Mesendoderm (in vitro differentiated cells): ENCODE results near the gene GDPD4.

ENCODE experiments used
- DNase-seq: peaks from one replicate; pipeline ENCODE4 v3.0.0; 2013
- H2AK5ac ChIP-seq: 2 replicates; pipeline ENCODE4 v1.6.1; 2013; ENCODE audit warnings: low read length, inconsistent platforms
- H2BK120ac ChIP-seq: 2 replicates; pipeline ENCODE4 v1.6.1; 2013; ENCODE audit warnings: low read depth, mild to moderate bottlenecking, low read length, moderate library complexity, mixed read lengths
- H2BK15ac ChIP-seq: replicated peaks from 2 replicates; pipeline ENCODE4 v1.6.1; 2013; ENCODE audit warnings: low read depth, mild to moderate bottlenecking, moderate library complexity
- H2BK5ac ChIP-seq: 2 replicates; pipeline ENCODE4 v1.6.1; 2013; ENCODE audit warnings: low read length, inconsistent platforms
- H3K18ac ChIP-seq: 2 replicates; pipeline ENCODE4 v1.6.1; 2013; ENCODE audit warnings: mild to moderate bottlenecking, low read length, mixed read lengths
- H3K23ac ChIP-seq: one replicate; pipeline ENCODE4 v1.6.1; 2013; ENCODE audit warnings: low read length
- H3K27ac ChIP-seq: 2 replicates; pipeline ENCODE4 v1.5.1; 2013; ENCODE audit warnings: low read depth, mild to moderate bottlenecking, inconsistent platforms, low read length, moderate library complexity
- H3K27me3 ChIP-seq: 2 replicates; pipeline ENCODE4 v1.6.1; 2013; ENCODE audit warnings: low read length, control low read depth, mild to moderate bottlenecking, inconsistent platforms; ENCODE audit not compliant: insufficient read depth, poor library complexity
- H3K36me3 ChIP-seq: 2 replicates; pipeline ENCODE4 v1.6.1; 2013; ENCODE audit warnings: low read length, inconsistent platforms; ENCODE audit not compliant: control insufficient read depth, insufficient read depth
- H3K4ac ChIP-seq: one replicate; pipeline ENCODE4 v1.6.1; 2013; ENCODE audit warnings: low read depth, mild to moderate bottlenecking, low read length, moderate library complexity
- H3K4me1 ChIP-seq: 2 replicates; pipeline ENCODE4 v1.6.1; 2013; ENCODE audit warnings: low read depth, low read length, inconsistent platforms; ENCODE audit not compliant: control insufficient read depth
- H3K4me2 ChIP-seq: 2 replicates; pipeline ENCODE4 v1.6.1; 2013; ENCODE audit warnings: low read length
- H3K4me3 ChIP-seq: 2 replicates; pipeline ENCODE4 v1.5.1; 2013; ENCODE audit warnings: mild to moderate bottlenecking, low read length
- H3K56ac ChIP-seq: one replicate; pipeline ENCODE4 v1.6.1; 2013; ENCODE audit warnings: low read length
- H3K79me1 ChIP-seq: 2 replicates; pipeline ENCODE4 v1.6.1; 2013; ENCODE audit warnings: low read length, inconsistent platforms
- H3K79me2 ChIP-seq: 2 replicates; pipeline ENCODE4 v1.6.1; 2013; ENCODE audit warnings: mild to moderate bottlenecking, low read length; ENCODE audit not compliant: control insufficient read depth, insufficient read depth
- H3K9ac ChIP-seq: 2 replicates; pipeline ENCODE4 v1.6.1; 2013; ENCODE audit warnings: low read length, inconsistent platforms
- H4K5ac ChIP-seq: one replicate; pipeline ENCODE4 v1.6.1; 2013; ENCODE audit warnings: low read length
- H4K8ac ChIP-seq: one replicate; pipeline ENCODE4 v1.6.1; 2013; ENCODE audit warnings: low read depth, mild to moderate bottlenecking, control low read depth, low read length, moderate library complexity
- WGBS: extraction: QIAGEN DNeasy Blood & Tissue Kit; methylation state at CpG from one replicate; pipeline ENCODE4 v1.1.7; 2013; ENCODE audit warnings: low lambda C conversion rate, missing lambda C conversion rate; ENCODE audit not compliant: insufficient coverage; ENCODE audit errors: extremely low coverage; 5-methylcytosine and 5-hydroxymethylcytosine counted together

Gene GDPD4

GRCh38 chr11:77232242-77232641 is 69.2 kb downstream of the GDPD4 start:
- no peaks in the 10 kb centered on the region for H3K27me3 ChIP-seq
- H4K8ac ChIP-seq, result no peak overlapping the region
- no peak overlapping the region for H2BK120ac ChIP-seq
- no peaks in the 10 kb centered on the region for H3K36me3 ChIP-seq
- H3K23ac ChIP-seq, result no peak overlapping the region
- no peak overlapping the region for H2BK15ac ChIP-seq
- H3K4me3 ChIP-seq, result no peak overlapping the region
- no peaks in the 10 kb centered on the region for H3K4me1 ChIP-seq
- no peak overlapping the region for H3K4me2 ChIP-seq
- H3K79me2 ChIP-seq, result no peaks in the 10 kb centered on the region
- H3K56ac ChIP-seq, result no peak overlapping the region
- no peak overlapping the region for H3K4ac ChIP-seq
- no peak overlapping the region for H3K9ac ChIP-seq
- no peak overlapping the region for H2AK5ac ChIP-seq
- H4K5ac ChIP-seq, result no peak overlapping the region
- no peak overlapping the region for H3K18ac ChIP-seq
- H3K27ac ChIP-seq, result no peak overlapping the region
- H3K79me1 ChIP-seq, result no peaks in the 10 kb centered on the region
- no CpG with 5 or more reads among the region's 4 CpGs for WGBS
- DNase-seq, result no peak
- no peak overlapping the region for H2BK5ac ChIP-seq

GRCh38 chr11:77231800-77232199 is 69.7 kb downstream of the GDPD4 start:
- H3K4ac ChIP-seq, result no peak overlapping the region

GRCh38 chr11:77230878-77231605 is 70.4 kb downstream of the GDPD4 start:
- Histone ChIP-seq H3K36me3 (no peaks in the 10 kb centered on the region), H3K4me1 (no peaks in the 10 kb centered on the region), H3K4ac (no peak overlapping the region), H2BK15ac (no peak overlapping the region), H3K23ac (no peak overlapping the region), H2BK5ac (no peak overlapping the region), H3K4me2 (no peak overlapping the region), H3K56ac (no peak overlapping the region), H3K4me3 (no peak overlapping the region), H3K79me1 (no peaks in the 10 kb centered on the region), H4K5ac (no peak overlapping the region), H3K18ac (no peak overlapping the region), H3K27me3 (no peaks in the 10 kb centered on the region), H2BK120ac (no peak overlapping the region), H3K9ac (no peak overlapping the region), H2AK5ac (no peak overlapping the region), H3K79me2 (no peaks in the 10 kb centered on the region), H3K27ac (no peak overlapping the region), H4K8ac (no peak overlapping the region)
- no peak for DNase-seq
- no CpG with 5 or more reads among the region's 5 CpGs for WGBS

More at GRCh38 chr11:77231800-77232199, 69.7 kb downstream of the GDPD4 start:
- no peak overlapping the region for H2AK5ac ChIP-seq
- no peaks in the 10 kb centered on the region for H3K79me1 ChIP-seq
- no CpG with 5 or more reads among the region's 1 CpG for WGBS
- H3K56ac ChIP-seq, result no peak overlapping the region
- H3K79me2 ChIP-seq, result no peaks in the 10 kb centered on the region
- no peaks in the 10 kb centered on the region for H3K27me3 ChIP-seq
- H3K4me3 ChIP-seq, result no peak overlapping the region
- H3K27ac ChIP-seq, result no peak overlapping the region
- no peak for DNase-seq
- no peak overlapping the region for H3K18ac ChIP-seq
- H3K4me1 ChIP-seq, result no peaks in the 10 kb centered on the region
- no peaks in the 10 kb centered on the region for H3K36me3 ChIP-seq
- no peak overlapping the region for H2BK15ac ChIP-seq
- no peak overlapping the region for H3K23ac ChIP-seq
- no peak overlapping the region for H4K8ac ChIP-seq
- H3K9ac ChIP-seq, result no peak overlapping the region
- H3K4me2 ChIP-seq, result no peak overlapping the region
- no peak overlapping the region for H4K5ac ChIP-seq
- H2BK5ac ChIP-seq, result no peak overlapping the region
- H2BK120ac ChIP-seq, result no peak overlapping the region

GRCh38 chr11:77223797-77224196 is 77.7 kb downstream of the GDPD4 start:
- Histone ChIP-seq H3K18ac (no peak overlapping the region), H3K9ac (no peak overlapping the region), H2BK15ac (no peak overlapping the region), H4K8ac (no peak overlapping the region), H3K79me1 (no peaks in the 10 kb centered on the region), H3K4me1 (no peaks in the 10 kb centered on the region), H2BK120ac (no peak overlapping the region), H3K27ac (no peak overlapping the region), H3K56ac (no peak overlapping the region), H3K4me3 (no peak overlapping the region), H2AK5ac (no peak overlapping the region), H3K36me3 (no peaks in the 10 kb centered on the region), H4K5ac (no peak overlapping the region), H3K4me2 (no peak overlapping the region), H2BK5ac (no peak overlapping the region), H3K27me3 (no peaks in the 10 kb centered on the region), H3K4ac (no peak overlapping the region), H3K79me2 (no peaks in the 10 kb centered on the region), H3K23ac (no peak overlapping the region)
- no peak for DNase-seq
- WGBS, result no CpG with 5 or more reads among the region's 9 CpGs

- Histone ChIP-seq H2BK15ac (no peak overlapping the region), H3K4me3 (no peak overlapping the region), H3K56ac (no peak overlapping the region), H3K79me2 (no peaks in the 10 kb centered on the region), H3K27ac (no peak overlapping the region), H4K5ac (no peak overlapping the region), H3K27me3 (no peaks in the 10 kb centered on the region), H2AK5ac (no peak overlapping the region), H2BK5ac (no peak overlapping the region), H3K23ac (no peak overlapping the region), H2BK120ac (no peak overlapping the region), H3K4ac (no peak overlapping the region), H3K18ac (no peak overlapping the region), H3K36me3 (no peaks in the 10 kb centered on the region), H3K4me1 (no peaks in the 10 kb centered on the region), H4K8ac (no peak overlapping the region), H3K4me2 (no peak overlapping the region), H3K79me1 (no peaks in the 10 kb centered on the region), H3K9ac (no peak overlapping the region)
- DNase-seq, result no peak
- no CpG with 5 or more reads among the region's 2 CpGs for WGBS
Observed at GRCh38 chr11:77217156-77217555, 84.3 kb downstream of the GDPD4 start.

GRCh38 chr11:77215106-77215505 is 86.4 kb downstream of the GDPD4 start:
- H3K36me3 ChIP-seq, result no peaks in the 10 kb centered on the region
- H3K27ac ChIP-seq, result no peak overlapping the region
- DNase-seq, result no peak
- H3K27me3 ChIP-seq, result no peaks in the 10 kb centered on the region
- no peak overlapping the region for H4K8ac ChIP-seq
- H3K18ac ChIP-seq, result no peak overlapping the region
- H2BK120ac ChIP-seq, result no peak overlapping the region
- H3K4me1 ChIP-seq, result no peaks in the 10 kb centered on the region
- H3K4me3 ChIP-seq, result no peak overlapping the region
- no peak overlapping the region for H3K23ac ChIP-seq
- H3K79me2 ChIP-seq, result no peaks in the 10 kb centered on the region
- WGBS, result no CpG with 5 or more reads among the region's 3 CpGs
- H3K4ac ChIP-seq, result no peak overlapping the region
- H2AK5ac ChIP-seq, result no peak overlapping the region
- H3K9ac ChIP-seq, result no peak overlapping the region
- no peak overlapping the region for H3K4me2 ChIP-seq
- H2BK5ac ChIP-seq, result no peak overlapping the region
- H3K56ac ChIP-seq, result no peak overlapping the region
- H2BK15ac ChIP-seq, result no peak overlapping the region
- H4K5ac ChIP-seq, result no peak overlapping the region
- no peaks in the 10 kb centered on the region for H3K79me1 ChIP-seq
